ENCODE data around the gene GNB1L.

The GNB1L gene

GRCh38 chr22:19744350-19745006, 110.2 kb downstream of the GNB1L start:
- WGBS (ENCODE audit: insufficient coverage, insufficient read length): no CpG with 5 or more reads among the region's 13 CpGs
- Histone ChIP-seq H3K27ac (ENCODE audit: low read length) (no peak overlapping the region), H3K9me3 (ENCODE audit: control insufficient read depth, insufficient read depth, low read length) (no peaks in the 10 kb centered on the region), H3K36me3 (ENCODE audit: control insufficient read depth, insufficient read depth, low read length) (no peaks in the 10 kb centered on the region), H3K4me3 (ENCODE audit: low read length) (no peak overlapping the region), H3K4me1 (ENCODE audit: control insufficient read depth, insufficient read depth, low read length) (peaks cover 1% of the 10 kb centered on the region; the same call in 1 of the 2 replicates), H3K27me3 (ENCODE audit: control insufficient read depth, insufficient read depth, low read length) (no peaks in the 10 kb centered on the region)
- no peak for DNase-seq (ENCODE audit: low read depth, low spot score)

GRCh38 chr22:19743651-19744050, 111.0 kb downstream of the GNB1L start:
- Histone ChIP-seq H3K27ac (ENCODE audit: low read length) (no peak overlapping the region), H3K36me3 (ENCODE audit: control insufficient read depth, insufficient read depth, low read length) (no peaks in the 10 kb centered on the region), H3K4me1 (ENCODE audit: control insufficient read depth, insufficient read depth, low read length) (peaks cover 1% of the 10 kb centered on the region; the same call in 1 of the 2 replicates), H3K9me3 (ENCODE audit: control insufficient read depth, insufficient read depth, low read length) (no peaks in the 10 kb centered on the region), H3K4me3 (ENCODE audit: low read length) (no peak overlapping the region), H3K27me3 (ENCODE audit: control insufficient read depth, insufficient read depth, low read length) (no peaks in the 10 kb centered on the region)
- no CpG with 5 or more reads among the region's 4 CpGs for WGBS (ENCODE audit: insufficient coverage, insufficient read length)
- no peak for DNase-seq (ENCODE audit: low read depth, low spot score)

- Histone ChIP-seq H3K36me3 (ENCODE audit: control insufficient read depth, insufficient read depth, low read length) (no peaks in the 10 kb centered on the region), H3K27ac (ENCODE audit: low read length) (no peak overlapping the region), H3K4me1 (ENCODE audit: control insufficient read depth, insufficient read depth, low read length) (peaks cover 1% of the 10 kb centered on the region; the same call in 1 of the 2 replicates), H3K9me3 (ENCODE audit: control insufficient read depth, insufficient read depth, low read length) (no peaks in the 10 kb centered on the region), H3K4me3 (ENCODE audit: low read length) (no peak overlapping the region), H3K27me3 (ENCODE audit: control insufficient read depth, insufficient read depth, low read length) (no peaks in the 10 kb centered on the region)
- no CpG with 5 or more reads among the region's 6 CpGs for WGBS (ENCODE audit: insufficient coverage, insufficient read length)
- DNase-seq (ENCODE audit: low read depth, low spot score): no peak
Measured at GRCh38 chr22:19743081-19743480, 111.6 kb downstream of the GNB1L start.

GRCh38 chr22:19742160-19743066, 112.3 kb downstream of the GNB1L start:
- Histone ChIP-seq H3K27me3 (ENCODE audit: control insufficient read depth, insufficient read depth, low read length) (no peaks in the 10 kb centered on the region), H3K4me3 (ENCODE audit: low read length) (no peak overlapping the region), H3K36me3 (ENCODE audit: control insufficient read depth, insufficient read depth, low read length) (no peaks in the 10 kb centered on the region), H3K9me3 (ENCODE audit: control insufficient read depth, insufficient read depth, low read length) (no peaks in the 10 kb centered on the region), H3K27ac (ENCODE audit: low read length) (no peak overlapping the region), H3K4me1 (ENCODE audit: control insufficient read depth, insufficient read depth, low read length) (peaks cover 1% of the 10 kb centered on the region; the same call in 1 of the 2 replicates)
- WGBS (ENCODE audit: insufficient coverage, insufficient read length): no CpG with 5 or more reads among the region's 21 CpGs
- no peak for DNase-seq (ENCODE audit: low read depth, low spot score)

- no peaks in the 10 kb centered on the region for H3K36me3 ChIP-seq (ENCODE audit: control insufficient read depth, insufficient read depth, low read length)
- no peak for DNase-seq (ENCODE audit: low read depth, low spot score)
- H3K27ac ChIP-seq (ENCODE audit: low read length): no peak overlapping the region
- no peak overlapping the region for H3K4me3 ChIP-seq (ENCODE audit: low read length)
- H3K4me1 ChIP-seq (ENCODE audit: control insufficient read depth, insufficient read depth, low read length): peaks cover 1% of the 10 kb centered on the region; the same call in 1 of the 2 replicates
- no CpG with 5 or more reads among the region's 7 CpGs for WGBS (ENCODE audit: insufficient coverage, insufficient read length)
- H3K9me3 ChIP-seq (ENCODE audit: control insufficient read depth, insufficient read depth, low read length): no peaks in the 10 kb centered on the region
- H3K27me3 ChIP-seq (ENCODE audit: control insufficient read depth, insufficient read depth, low read length): no peaks in the 10 kb centered on the region
Measured at GRCh38 chr22:19741053-19741452, 113.6 kb downstream of the GNB1L start.

- no peak overlapping the region for H3K4me3 ChIP-seq (ENCODE audit: low read length)
- no CpG with 5 or more reads among the region's 15 CpGs for WGBS (ENCODE audit: insufficient coverage, insufficient read length)
Measured at GRCh38 chr22:19740586-19740985, 114.1 kb downstream of the GNB1L start.

GRCh38 chr22:19739911-19740449, 114.7 kb downstream of the GNB1L start:
- Histone ChIP-seq H3K36me3 (ENCODE audit: control insufficient read depth, insufficient read depth, low read length) (no peaks in the 10 kb centered on the region), H3K27ac (ENCODE audit: low read length) (no peak overlapping the region), H3K4me3 (ENCODE audit: low read length) (no peak overlapping the region), H3K9me3 (ENCODE audit: control insufficient read depth, insufficient read depth, low read length) (no peaks in the 10 kb centered on the region), H3K27me3 (ENCODE audit: control insufficient read depth, insufficient read depth, low read length) (no peaks in the 10 kb centered on the region), H3K4me1 (ENCODE audit: control insufficient read depth, insufficient read depth, low read length) (no peaks in the 10 kb centered on the region)
- no peak for DNase-seq (ENCODE audit: low read depth, low spot score)
- no CpG with 5 or more reads among the region's 7 CpGs for WGBS (ENCODE audit: insufficient coverage, insufficient read length)

More at GRCh38 chr22:19740586-19740985, 114.1 kb downstream of the GNB1L start:
- Histone ChIP-seq H3K4me1 (ENCODE audit: control insufficient read depth, insufficient read depth, low read length) (no peaks in the 10 kb centered on the region; the same call in 1 of the 2 replicates), H3K9me3 (ENCODE audit: control insufficient read depth, insufficient read depth, low read length) (no peaks in the 10 kb centered on the region), H3K36me3 (ENCODE audit: control insufficient read depth, insufficient read depth, low read length) (no peaks in the 10 kb centered on the region), H3K27ac (ENCODE audit: low read length) (no peak overlapping the region), H3K27me3 (ENCODE audit: control insufficient read depth, insufficient read depth, low read length) (no peaks in the 10 kb centered on the region)
- no peak for DNase-seq (ENCODE audit: low read depth, low spot score)

- H3K9me3 ChIP-seq (ENCODE audit: control insufficient read depth, insufficient read depth, low read length): no peaks in the 10 kb centered on the region
- WGBS (ENCODE audit: insufficient coverage, insufficient read length): no CpG with 5 or more reads among the region's 16 CpGs
- no peak overlapping the region for H3K4me3 ChIP-seq (ENCODE audit: low read length)
- H3K27ac ChIP-seq (ENCODE audit: low read length): no peak overlapping the region
- no peak for DNase-seq (ENCODE audit: low read depth, low spot score)
- H3K36me3 ChIP-seq (ENCODE audit: control insufficient read depth, insufficient read depth, low read length): no peaks in the 10 kb centered on the region
- no peaks in the 10 kb centered on the region for H3K27me3 ChIP-seq (ENCODE audit: control insufficient read depth, insufficient read depth, low read length)
- H3K4me1 ChIP-seq (ENCODE audit: control insufficient read depth, insufficient read depth, low read length): no peaks in the 10 kb centered on the region
Measured at GRCh38 chr22:19739448-19739895, 115.2 kb downstream of the GNB1L start.

- Histone ChIP-seq H3K9me3 (ENCODE audit: control insufficient read depth, insufficient read depth, low read length) (no peaks in the 10 kb centered on the region), H3K27ac (ENCODE audit: low read length) (no peak overlapping the region), H3K36me3 (ENCODE audit: control insufficient read depth, insufficient read depth, low read length) (no peaks in the 10 kb centered on the region), H3K27me3 (ENCODE audit: control insufficient read depth, insufficient read depth, low read length) (no peaks in the 10 kb centered on the region), H3K4me1 (ENCODE audit: control insufficient read depth, insufficient read depth, low read length) (no peaks in the 10 kb centered on the region), H3K4me3 (ENCODE audit: low read length) (no peak overlapping the region)
- no peak for DNase-seq (ENCODE audit: low read depth, low spot score)
- WGBS (ENCODE audit: insufficient coverage, insufficient read length): no CpG with 5 or more reads among the region's 31 CpGs
Measured at GRCh38 chr22:19738664-19739447, 115.8 kb downstream of the GNB1L start.

All from iPS DF 6.9 (cell line).